K562 (cell line): ENCODE data around the gene HMOX1. TPM values are rescaled to one million over a fixed set of nuclear protein-coding genes. Genes with fewer than 3 reads are reported as not detected.

ENCODE experiments used
- ATAC-seq: fragments of 200-7000 bp; cut with Tn5 transposase; 3 replicates; pipeline ENCODE4 v1.9.1; 2020; ENCODE audit warnings: moderate library complexity
- BruUV-seq: library from RNA; stranded (reverse); fragments of 400-500 nt; replicated peaks from 2 replicates; lab custom pipeline; 2021; lab: Mats Ljungman, UMichigan
- CTCF ChIA-PET: fragments of 300-600 bp; formaldehyde crosslinking; extraction: SDS; loops from one replicate; lab custom pipeline; 2021; ENCODE audit warnings: low intra/inter-chr PET ratio; lab: Yijun Ruan, JAX
- POLR2A ChIA-PET: fragments of 300-600, 350-650 bp; sonication (Branson Sonifier 250); formaldehyde crosslinking; extraction: SDS; loops from one replicate; lab custom pipeline; 2021; ENCODE audit warnings: antibody characterized with exemption, inconsistent platforms; lab: Yijun Ruan, JAX
- DNase-seq, 4 experiments: peaks; one replicate each; pipeline versions ENCODE4 v3.0.0 to v3.0.0-alpha.2; 2011 to 2018; ENCODE audit warnings: low spot score in 3 of 4, mixed read lengths in 3 of 4; ENCODE audit errors: extremely low read depth in 1 of 4
- FAIRE-seq: peaks from 2 replicates; lab custom pipeline; 2011; peaks lifted over from hg19 to GRCh38; lab: Jason Lieb, UNC
- H2AFZ ChIP-seq: 2 replicates; pipeline ENCODE4 v1.6.0; 2011; ENCODE audit warnings: low read depth, low read length, control low read depth, inconsistent platforms
- H3K27ac ChIP-seq: fragments of 200-600 bp; 3 replicates; pipeline ENCODE4 v1.8.0; 2011; ENCODE audit warnings: low read depth, mild to moderate bottlenecking, control low read depth, inconsistent platforms, low read length, moderate library complexity, mixed read lengths; ENCODE audit errors: extremely low read depth
- H3K27me3 ChIP-seq, 2 experiments: fragments of 300-600 bp in 1 of 2; 2 replicates in 1 of 2; 3 replicates in 1 of 2; pipeline versions ENCODE4 v1.6.0 to v1.8.0; 2011; ENCODE audit warnings: inconsistent platforms in 2 of 2, low read length in 2 of 2, mild to moderate bottlenecking in 1 of 2, mixed read lengths in 1 of 2, moderate library complexity in 1 of 2; ENCODE audit not compliant: control insufficient read depth in 2 of 2, insufficient read depth in 2 of 2
- H3K36me3 ChIP-seq: fragments of 300-600 bp; 3 replicates; pipeline ENCODE4 v1.8.0; 2011; ENCODE audit warnings: mild to moderate bottlenecking, low read length, inconsistent platforms; ENCODE audit not compliant: control insufficient read depth, insufficient read depth
- H3K4me1 ChIP-seq, 2 experiments: fragments of 200-600 bp in 1 of 2; replicated peaks in 1 of 2; 2 replicates in 1 of 2; 3 replicates in 1 of 2; pipeline versions ENCODE4 v1.5.1 to v1.8.0; 2011; ENCODE audit warnings: inconsistent platforms in 2 of 2, low read length in 2 of 2, mild to moderate bottlenecking in 1 of 2, mixed read lengths in 1 of 2, moderate library complexity in 1 of 2; ENCODE audit not compliant: control insufficient read depth in 2 of 2, insufficient read depth in 2 of 2
- H3K4me2 ChIP-seq: 2 replicates; pipeline ENCODE4 v1.6.1; 2011; ENCODE audit warnings: low read length, control low read depth, inconsistent platforms, mixed read lengths; ENCODE audit not compliant: insufficient read depth
- H3K4me3 ChIP-seq: fragments of 200-600 bp; sonication (generic), shearing (Covaris generic); 2 replicates; pipeline ENCODE4 v1.5.1; 2016; ENCODE audit warnings: control low read depth, inconsistent platforms
- H3K79me2 ChIP-seq: fragments of 200-600 bp; 3 replicates; pipeline ENCODE4 v1.8.0; 2011; ENCODE audit warnings: low read length, inconsistent platforms; ENCODE audit not compliant: control insufficient read depth, insufficient read depth
- H3K9ac ChIP-seq, 2 experiments: 2 replicates each; pipeline versions ENCODE4 v1.6.0 to v1.6.1; 2011; ENCODE audit warnings: low read depth in 2 of 2, low read length in 2 of 2, control low read depth in 1 of 2, inconsistent platforms in 1 of 2, mild to moderate bottlenecking in 1 of 2, mixed read lengths in 1 of 2; ENCODE audit not compliant: insufficient read depth in 1 of 2
- H3K9me1 ChIP-seq: one replicate; pipeline ENCODE4 v1.6.0; 2011; ENCODE audit warnings: inconsistent platforms, mild to moderate bottlenecking, low read length, moderate library complexity; ENCODE audit not compliant: control insufficient read depth, insufficient read depth
- H3K9me3 ChIP-seq: replicated peaks from 2 replicates; pipeline ENCODE4 v1.5.1; 2011; ENCODE audit warnings: low read depth, low read length, inconsistent platforms; ENCODE audit not compliant: control insufficient read depth, insufficient read depth
- H4K20me1 ChIP-seq: replicated peaks from 2 replicates; pipeline ENCODE4 v1.6.1; 2011; ENCODE audit warnings: low read length, inconsistent platforms, mixed read lengths; ENCODE audit not compliant: control insufficient read depth, insufficient read depth
- CSDE1 ChIP-seq, 2 experiments: fragments of 450-650 bp; IDR thresholded peaks; 2 replicates each; pipeline ENCODE4 v1.6.1; 2016; ENCODE audit warnings: mild to moderate bottlenecking in 1 of 2
- DACH1 ChIP-seq: fragments of 450-650 bp; IDR thresholded peaks from 2 replicates; pipeline ENCODE4 v1.6.1; 2018; ENCODE audit not compliant: partially characterized antibody
- DPF2 ChIP-seq: fragments of 450-650 bp; IDR thresholded peaks from 2 replicates; pipeline ENCODE4 v1.6.1; 2016
- GATAD2A ChIP-seq: fragments of 450-650 bp; IDR thresholded peaks from 2 replicates; pipeline ENCODE4 v1.6.1; 2017
- IRF1 ChIP-seq: sonication (generic); formaldehyde crosslinking; IDR thresholded peaks from 2 replicates; pipeline ENCODE4 v1.8.0; 2022; ENCODE audit warnings: missing genetic modification reagents, mild to moderate bottlenecking, borderline replicate concordance
- NCOA1 ChIP-seq: fragments of 450-650 bp; IDR thresholded peaks from 2 replicates; pipeline ENCODE4 v1.6.1; 2016; ENCODE audit warnings: low read depth
- PPARD ChIP-seq: fragments of 250-450 bp; sonication (Bioruptor Pico); IDR thresholded peaks from 2 replicates; pipeline ENCODE4 v1.8.0; 2022; ENCODE audit warnings: inconsistent platforms, mild to moderate bottlenecking, moderate library complexity
- RNF219 ChIP-seq: fragments of 250-450 bp; sonication (Bioruptor Pico); IDR thresholded peaks from 2 replicates; pipeline ENCODE4 v1.5.0; 2022; ENCODE audit warnings: mild to moderate bottlenecking
- SMC3 ChIP-seq: conservative IDR thresholded peaks from 2 replicates; pipeline ENCODE4 v1.6.1; 2011; ENCODE audit warnings: low read depth, low read length, improper control_type of control experiment; ENCODE audit not compliant: insufficient read depth
- SRSF1 ChIP-seq: fragments of 200-400 bp; formaldehyde crosslinking; IDR thresholded peaks from 2 replicates; pipeline ENCODE4 v1.6.1; 2017; ENCODE audit warnings: mild to moderate bottlenecking, low read depth, low read length, moderate library complexity
- ZNF124 ChIP-seq: sonication (generic); formaldehyde crosslinking; IDR thresholded peaks from 2 replicates; pipeline ENCODE4 v1.8.1; 2022; ENCODE audit warnings: missing genetic modification reagents
- ZNF217 ChIP-seq: sonication (generic); formaldehyde crosslinking; IDR thresholded peaks from 2 replicates; pipeline ENCODE4 v1.8.0; 2022; ENCODE audit warnings: mild to moderate bottlenecking, missing genetic modification reagents
- ZNF263 ChIP-seq: sonication (generic); formaldehyde crosslinking; IDR thresholded peaks from 2 replicates; pipeline ENCODE4 v1.8.0; 2022; ENCODE audit warnings: mild to moderate bottlenecking, missing genetic modification reagents, borderline replicate concordance
- ZNF311 ChIP-seq: fragments of 250-450 bp; sonication (Bioruptor Pico); IDR thresholded peaks from 2 replicates; pipeline ENCODE4 v1.4.0; 2020; ENCODE audit warnings: mild to moderate bottlenecking, moderate library complexity
- WGBS: fragments of 100-300 bp; shearing (Covaris generic); methylation state at CpG from one replicate; pipeline ENCODE4 v1.1.6; 2016; ENCODE audit warnings: low coverage, mixed read lengths; ENCODE audit not compliant: insufficient coverage; ENCODE audit errors: missing lambda C conversion rate; 5-methylcytosine and 5-hydroxymethylcytosine counted together
- in situ Hi-C: fragments of 300-500 bp; cut with MboI; formaldehyde crosslinking; loops from 4 replicates; pipeline ENCODE4 v1.15.0; 2018; ENCODE audit warnings: inconsistent platforms, mixed read lengths
- intact Hi-C: fragments of 100-400 bp; cut with micrococcal nuclease; formaldehyde crosslinking; loops from 2 replicates; pipeline ENCODE4 v1.14.2; 2022
- polyA plus RNA-seq, 8 experiments: library from polyadenylated mRNA; depleted of rRNA in 4 of 8; stranded (reverse) in 5 of 8; unstranded in 3 of 8; fragments of >200 nt; fragmentation: Nextera tagmentation in 2 of 8; fragmentation: Illumina TruSeq in 1 of 8; extraction: Ambion mirVana in 2 of 8; extraction: Trizol in 1 of 8; gene quantifications; 2 replicates each; pipeline versions ENCODE4 v1.2.1 to v1.2.3, GENCODE V29; 2011 to 2014; ENCODE audit warnings: inconsistent platforms in 1 of 8, missing spikeins in 1 of 8
- total RNA-seq, 7 experiments: library from RNA; depleted of rRNA in 6 of 7; stranded (reverse); fragments of >200 nt in 6 of 7; fragmentation: Illumina TruSeq in 2 of 7; extraction: Trizol in 2 of 7; gene quantifications; 2 replicates each; pipeline versions ENCODE4 v1.2.1 to v1.2.3, GENCODE V29; 2011 to 2021; ENCODE audit warnings: low replicate concordance in 1 of 7

Gene HMOX1
- total and polyA plus RNA-seq, 9 of the 15 experiments (the other 6 are each of a cell fraction or from before 2014, with no cell fraction given) = not detected

GRCh38 chr22:35353318-35353717, 27.6 kb upstream of the HMOX1 start:
- H3K79me2 ChIP-seq = no peaks in the 10 kb centered on the region
- no peak for FAIRE-seq
- H3K27ac ChIP-seq = no peak overlapping the region
- in situ Hi-C loops (loop anchor here (5.0 to 10.0 kb wide), 2 partner anchors 229 to 771 kb away; no protein-coding TSS in a partner anchor), intact Hi-C loops (loop anchor here (5.0 to 10.0 kb wide), 3 partner anchors 51 to 769 kb away; partner anchors contain the start of gene MCM5)
- H3K36me3 ChIP-seq = no peaks in the 10 kb centered on the region
- no peaks in the 10 kb centered on the region for H3K27me3 ChIP-seq
- no peak for DNase-seq
- no peaks in the 10 kb centered on the region for H3K9me1 ChIP-seq
- H4K20me1 ChIP-seq = no peaks in the 10 kb centered on the region
- no TSS peak for BruUV-seq
- no peak overlapping the region for H3K4me3 ChIP-seq
- ChIA-PET POLR2A (no interaction called here), CTCF (interaction anchor here (0.7 kb wide), 1 partner anchor 270 kb away, joined by 3 read pairs; no protein-coding TSS in a partner anchor)
- no peak for ATAC-seq
- H3K9me3 ChIP-seq = no peaks in the 10 kb centered on the region
- TF ChIP-seq NCOA1 (no peak), ZNF217 (CRISPR knock-in tag) (no peak), IRF1 (CRISPR knock-in tag) (no peak), SMC3 (no peak), ZNF311 (CRISPR knock-in tag) (no peak), RNF219 (CRISPR knock-in tag) (no peak), DPF2 (no peak), ZNF263 (CRISPR knock-in tag) (no peak), DACH1 (no peak), ZNF124 (CRISPR knock-in tag) (no peak), CSDE1 (IDR thresholded peaks at IDR 0.05) (no peak), GATAD2A (no peak), SRSF1 (no peak), PPARD (no peak)
- no peak overlapping the region for H3K4me2 ChIP-seq
- no peak overlapping the region for H2AFZ ChIP-seq
- H3K4me1 ChIP-seq = peaks cover 5 to 23% of the 10 kb centered on the region in 2 experiments; a peak in 4 of 5 replicates
- WGBS = 75% methylated on average over 9 of the region's 12 CpGs
- H3K9ac ChIP-seq = no peak overlapping the region
